H1 (cell line): ENCODE measurements around the gene TP53RK. TPM values are rescaled to one million over a fixed set of nuclear protein-coding genes. Genes with fewer than 3 reads are reported as not detected.

Experiments used
- CTCF ChIA-PET: fragments of 300-600 bp; sonication (Branson Sonifier 250); formaldehyde crosslinking; loops from one replicate; lab custom pipeline; 2021; ENCODE audit not compliant: partially characterized antibody; lab: Charles Lee
- POLR2A ChIA-PET: fragments of 300-600 bp; sonication (Branson Sonifier 250); formaldehyde crosslinking; loops from one replicate; lab custom pipeline; 2021; ENCODE audit warnings: inconsistent platforms; ENCODE audit not compliant: partially characterized antibody; lab: Charles Lee
- DNase-seq, 2 experiments: peaks; one replicate each; pipeline versions ENCODE4 v3.0.0 to v3.0.0-alpha.2; 2010 to 2022; ENCODE audit warnings: low spot score in 2 of 2, low read depth in 1 of 2, mixed read lengths in 1 of 2
- FAIRE-seq: peaks from 2 replicates; lab custom pipeline; 2011; peaks lifted over from hg19 to GRCh38; lab: Jason Lieb, UNC
- H2AFZ ChIP-seq: 2 replicates; pipeline ENCODE4 v1.8.1; 2012; ENCODE audit warnings: low read length, inconsistent platforms
- H2AK5ac ChIP-seq: 2 replicates; pipeline ENCODE4 v1.6.1; 2013; ENCODE audit warnings: low read depth, low read length
- H2BK120ac ChIP-seq: replicated peaks from 2 replicates; pipeline ENCODE3; 2013; ENCODE audit warnings: low read depth, low read length, inconsistent platforms
- H2BK12ac ChIP-seq: 2 replicates; pipeline ENCODE4 v1.6.1; 2013; ENCODE audit warnings: low read depth, low read length
- H2BK15ac ChIP-seq: 2 replicates; pipeline ENCODE4 v1.6.1; 2013; ENCODE audit warnings: low read length
- H2BK20ac ChIP-seq: 2 replicates; pipeline ENCODE4 v1.6.1; 2013; ENCODE audit warnings: low read length
- H2BK5ac ChIP-seq: 2 replicates; pipeline ENCODE4 v1.6.1; 2013; ENCODE audit warnings: low read depth, low read length
- H3K14ac ChIP-seq: 2 replicates; pipeline ENCODE4 v1.6.1; 2013; ENCODE audit warnings: inconsistent platforms; ENCODE audit not compliant: insufficient read length
- H3K18ac ChIP-seq: 2 replicates; pipeline ENCODE4 v1.6.1; 2013; ENCODE audit warnings: low read length; ENCODE audit errors: extremely low read depth
- H3K23ac ChIP-seq: 2 replicates; pipeline ENCODE4 v1.6.1; 2013; ENCODE audit warnings: inconsistent platforms; ENCODE audit not compliant: insufficient read length
- H3K23me2 ChIP-seq: 2 replicates; pipeline ENCODE4 v1.6.1; 2013; ENCODE audit warnings: low read depth, low read length
- H3K27ac ChIP-seq: 2 replicates; pipeline ENCODE4 v1.6.1; 2011; ENCODE audit warnings: low read depth, low read length, inconsistent platforms
- H3K27me3 ChIP-seq, 4 experiments: replicated peaks in 1 of 4; 1 replicate in 1 of 4; 2 replicates in 3 of 4; pipeline versions ENCODE4 v1.6.1 to v1.8.1; 2011 to 2013; ENCODE audit warnings: low read length in 3 of 4, mild to moderate bottlenecking in 3 of 4, inconsistent platforms in 2 of 4, mixed read lengths in 2 of 4, moderate library complexity in 1 of 4; ENCODE audit not compliant: control insufficient read depth in 3 of 4, insufficient read depth in 3 of 4; ENCODE audit errors: extremely low read depth in 1 of 4
- H3K36me3 ChIP-seq, 4 experiments: 2 replicates each; pipeline versions ENCODE4 v1.6.1 to v1.8.1; 2011 to 2013; ENCODE audit warnings: mild to moderate bottlenecking in 4 of 4, low read length in 3 of 4, moderate library complexity in 2 of 4, control low read depth in 1 of 4, inconsistent platforms in 1 of 4; ENCODE audit not compliant: insufficient read depth in 4 of 4, control insufficient read depth in 2 of 4
- H3K4ac ChIP-seq: replicated peaks from 2 replicates; pipeline ENCODE3; 2013; ENCODE audit warnings: low read length, low read depth, mixed read lengths, inconsistent platforms; ENCODE audit not compliant: insufficient read length
- H3K4me1 ChIP-seq, 4 experiments: replicated peaks in 1 of 4; 1 replicate in 1 of 4; 2 replicates in 3 of 4; pipeline versions ENCODE4 v1.6.1 to v1.8.1; 2011 to 2013; ENCODE audit warnings: low read length in 3 of 4, inconsistent platforms in 2 of 4, mixed read lengths in 1 of 4; ENCODE audit not compliant: insufficient read depth in 4 of 4, control insufficient read depth in 3 of 4
- H3K4me2 ChIP-seq, 2 experiments: 2 replicates each; pipeline versions ENCODE4 v1.6.1 to v1.8.1; 2011 to 2013; ENCODE audit warnings: low read depth in 2 of 2, low read length in 2 of 2, control low read depth in 1 of 2, inconsistent platforms in 1 of 2, mild to moderate bottlenecking in 1 of 2; ENCODE audit not compliant: insufficient read depth in 1 of 2
- H3K4me3 ChIP-seq, 4 experiments: fragments of 200-600, 300-600 bp in 1 of 4; sonication (generic), shearing (Covaris generic), sonication (Bioruptor Twin) in 1 of 4; 2 replicates each; pipeline versions ENCODE4 v1.5.1 to v1.8.1; 2011 to 2016; ENCODE audit warnings: low read length in 4 of 4, low read depth in 3 of 4, control low read depth in 2 of 4, inconsistent platforms in 2 of 4, mild to moderate bottlenecking in 2 of 4, mixed read lengths in 1 of 4, moderate library complexity in 1 of 4; ENCODE audit not compliant: insufficient read depth in 2 of 4; ENCODE audit errors: extremely low read depth in 1 of 4
- H3K56ac ChIP-seq: replicated peaks from 2 replicates; pipeline ENCODE3; 2013; ENCODE audit warnings: low read depth, mild to moderate bottlenecking, mixed read lengths, low read length, inconsistent platforms; ENCODE audit not compliant: insufficient read length
- H3K79me1 ChIP-seq: 2 replicates; pipeline ENCODE4 v1.6.1; 2013; ENCODE audit warnings: low read depth, low read length, control low read depth
- H3K79me2 ChIP-seq, 2 experiments: 2 replicates each; pipeline versions ENCODE4 v1.6.1 to v1.8.1; 2012 to 2013; ENCODE audit warnings: low read length in 2 of 2, mild to moderate bottlenecking in 2 of 2, inconsistent platforms in 1 of 2; ENCODE audit not compliant: insufficient read depth in 2 of 2, control insufficient read depth in 1 of 2
- H3K9ac ChIP-seq, 4 experiments: replicated peaks in 1 of 4; 1 replicate in 1 of 4; 2 replicates in 3 of 4; pipeline versions ENCODE4 v1.6.1 to v1.8.1; 2011 to 2013; ENCODE audit warnings: low read depth in 3 of 4, low read length in 3 of 4, control low read depth in 2 of 4, mild to moderate bottlenecking in 2 of 4, moderate library complexity in 2 of 4, inconsistent platforms in 1 of 4; ENCODE audit errors: extremely low read depth in 1 of 4
- H3K9me3 ChIP-seq, 2 experiments: 2 replicates each; pipeline versions ENCODE4 v1.6.1 to v1.8.1; 2012 to 2013; ENCODE audit warnings: mild to moderate bottlenecking in 2 of 2, moderate library complexity in 2 of 2, control low read depth in 1 of 2, inconsistent platforms in 1 of 2, low read depth in 1 of 2, low read length in 1 of 2, mixed read lengths in 1 of 2; ENCODE audit not compliant: insufficient read depth in 2 of 2
- H4K20me1 ChIP-seq, 2 experiments: replicated peaks in 1 of 2; 2 replicates each; pipeline versions ENCODE3 to v1.8.1; 2011 to 2013; ENCODE audit warnings: inconsistent platforms in 2 of 2, low read length in 2 of 2, mild to moderate bottlenecking in 1 of 2; ENCODE audit not compliant: insufficient read depth in 2 of 2, control insufficient read depth in 1 of 2
- H4K5ac ChIP-seq: 2 replicates; pipeline ENCODE4 v1.6.1; 2013; ENCODE audit warnings: low read length, low read depth, mixed read lengths, inconsistent platforms; ENCODE audit not compliant: insufficient read length
- H4K8ac ChIP-seq: 2 replicates; pipeline ENCODE4 v1.8.0; 2013; ENCODE audit warnings: mild to moderate bottlenecking, moderate library complexity, low read length, inconsistent platforms; ENCODE audit not compliant: insufficient read depth; ENCODE audit errors: extremely low read depth
- H4K91ac ChIP-seq: replicated peaks from 2 replicates; pipeline ENCODE3; 2013; ENCODE audit warnings: low read length, mixed read lengths, inconsistent platforms; ENCODE audit not compliant: insufficient read length
- ASH2L ChIP-seq: fragments of 200-600, 300-600 bp; sonication (generic); IDR thresholded peaks from one replicate; pipeline ENCODE4 v1.7.1; 2017; ENCODE audit warnings: low read length
- CBX8 ChIP-seq: fragments of 300-800, 300-1000 bp; sonication (generic); IDR thresholded peaks from 2 replicates; pipeline ENCODE4 v1.7.1; 2016; ENCODE audit warnings: low read depth, low read length, borderline replicate concordance
- CHD2 ChIP-seq: IDR thresholded peaks from 2 replicates; pipeline ENCODE4 v1.6.1; 2012; ENCODE audit warnings: low read length, improper control_type of control experiment
- EP300 ChIP-seq, 2 experiments: IDR thresholded peaks; 1 replicate in 1 of 2; 2 replicates in 1 of 2; pipeline ENCODE4 v1.6.1; 2011 to 2012; ENCODE audit warnings: low read depth in 2 of 2, low read length in 2 of 2, mild to moderate bottlenecking in 2 of 2, borderline replicate concordance in 1 of 2, inconsistent platforms in 1 of 2, moderate library complexity in 1 of 2
- NRF1 ChIP-seq: IDR thresholded peaks from 2 replicates; pipeline ENCODE4 v1.6.1; 2011; ENCODE audit warnings: mild to moderate bottlenecking, low read depth, low read length, improper control_type of control experiment
- RBBP5 ChIP-seq: IDR thresholded peaks from 2 replicates; pipeline ENCODE4 v1.7.1; 2012; ENCODE audit warnings: low read depth, mild to moderate bottlenecking, inconsistent platforms, low read length, moderate library complexity, borderline replicate concordance
- RFX5 ChIP-seq: IDR thresholded peaks from 2 replicates; pipeline ENCODE4 v1.6.1; 2011; ENCODE audit warnings: low read depth, low read length, improper control_type of control experiment, borderline replicate concordance
- SP2 ChIP-seq: IDR thresholded peaks from 2 replicates; pipeline ENCODE4 v1.6.1; 2012; ENCODE audit warnings: mild to moderate bottlenecking, low read length, inconsistent platforms
- SUZ12 ChIP-seq: fragments of 200-600 bp; sonication (generic); IDR thresholded peaks from 2 replicates; pipeline ENCODE4 v1.6.1; 2012; ENCODE audit warnings: mild to moderate bottlenecking, inconsistent platforms, low read length, moderate library complexity, mixed read lengths
- WGBS, 2 experiments: shearing (Covaris generic) in 1 of 2; methylation state at CpG; one replicate each; pipeline versions ENCODE4 v1.1.6 to v1.1.7; 2013 to 2015; ENCODE audit warnings: low lambda C conversion rate in 2 of 2, mixed read lengths in 2 of 2, inconsistent platforms in 1 of 2, low coverage in 1 of 2, missing lambda C conversion rate in 1 of 2; ENCODE audit not compliant: insufficient replicate concordance in 2 of 2, insufficient coverage in 1 of 2, insufficient read length in 1 of 2; ENCODE audit errors: extremely low coverage in 1 of 2, missing lambda C conversion rate in 1 of 2; 5-methylcytosine and 5-hydroxymethylcytosine counted together
- polyA plus RNA-seq, 7 experiments: library from polyadenylated mRNA; depleted of rRNA in 3 of 7; stranded (reverse) in 5 of 7; unstranded in 2 of 7; fragments of >200 nt in 5 of 7; fragments of 200-250 nt in 2 of 7; gene quantifications; 1 replicate in 5 of 7; 2 replicates in 1 of 7; 4 replicates in 1 of 7; pipeline versions ENCODE4 v1.2.1 to v1.2.3, GENCODE V29; 2011 to 2013; ENCODE audit warnings: missing spikeins in 2 of 7, mixed read lengths in 2 of 7
- total RNA-seq: library from RNA; stranded (reverse); fragmentation: NEBNext Ultra II Directional; extraction: Animal tissue kit (Norgen Biotek cat#: 25700); gene quantifications from 2 replicates; pipeline ENCODE4 v1.2.1, GENCODE V29; 2021

Gene TP53RK
- total and polyA plus RNA-seq, 2 of the 8 experiments (the other 6 are each of a cell fraction or from before 2014, with no cell fraction given) = 8.5 to 16.3 TPM

GRCh38 chr20:46671866-46672542, 17.2 kb downstream of the TP53RK start:
- POLR2A ChIA-PET = interaction anchor here (0.5 to 1.3 kb wide), 2 partner anchors 10 to 102 kb away, joined by 3 to 4 read pairs; no protein-coding TSS in a partner anchor
- no peak for DNase-seq
- no peak overlapping the region for H3K4me3 ChIP-seq

More at GRCh38 chr20:46671866-46672542, 17.2 kb downstream of the TP53RK start:
- H4K5ac ChIP-seq = no peak overlapping the region
- peaks cover 0 to 4% (median 0%) of the 10 kb centered on the region in 4 experiments; a peak in 1 of 8 replicates for H3K36me3 ChIP-seq
- H2BK12ac ChIP-seq = no peak overlapping the region
- no peak overlapping the region for H3K18ac ChIP-seq
- H3K23me2 ChIP-seq = no peaks in the 10 kb centered on the region
- CTCF ChIA-PET = interaction anchor here (0.6 to 2.1 kb wide), 7 partner anchors 9 to 133 kb away, joined by 3 to 19 read pairs (median 3); no protein-coding TSS in a partner anchor
- no peak overlapping the region for H4K91ac ChIP-seq
- H3K56ac ChIP-seq = no peak overlapping the region
- no peak overlapping the region for H2BK15ac ChIP-seq
- no peak overlapping the region for H2AFZ ChIP-seq
- no peak overlapping the region for H3K9ac ChIP-seq
- H4K20me1 ChIP-seq = no peaks in the 10 kb centered on the region
- WGBS, 2 experiments = 97% methylated on average over 3 of the region's 3 CpGs; no CpG with 5 or more reads in 1 of the 2 experiments
- peaks cover 0 to 4% of the 10 kb centered on the region in 2 experiments; a peak in 1 of 4 replicates for H3K79me2 ChIP-seq
- H2BK20ac ChIP-seq = no peak overlapping the region
- H3K4me2 ChIP-seq = no peak overlapping the region
- peaks cover 3 to 17% (median 8%) of the 10 kb centered on the region in 4 experiments; a peak in 6 of 7 replicates for H3K4me1 ChIP-seq
- H3K27me3 ChIP-seq = no peaks in the 10 kb centered on the region; a peak in 2 of 7 replicates
- H2BK5ac ChIP-seq = no peak overlapping the region
- H4K8ac ChIP-seq = no peak overlapping the region
- H2AK5ac ChIP-seq = no peak overlapping the region
- no peak overlapping the region for H3K4ac ChIP-seq
- no peak overlapping the region for H3K23ac ChIP-seq
- no peaks in the 10 kb centered on the region for H3K79me1 ChIP-seq
- peaks cover 6 to 16% of the 10 kb centered on the region in 2 experiments; a peak in 3 of 4 replicates for H3K9me3 ChIP-seq
- no peak for FAIRE-seq
- no peak overlapping the region for H3K14ac ChIP-seq
- H2BK120ac ChIP-seq = no peak overlapping the region
- TF ChIP-seq EP300 (IDR thresholded peaks at IDR 0.05; ENCODE audit: borderline replicate concordance in 1 of 2, low read depth in 2 of 2, low read length in 2 of 2) (no peak), SP2 (no peak), RFX5 (no peak), CBX8 (no peak), RBBP5 (no peak), CHD2 (no peak), ASH2L (no peak), SUZ12 (no peak), NRF1 (no peak)
- TF ChIP-seq, all 59 proteins: peak for 0
- no peak overlapping the region for H3K27ac ChIP-seq
